Measurements from ENCODE around the gene PDE4D.

DNA sequence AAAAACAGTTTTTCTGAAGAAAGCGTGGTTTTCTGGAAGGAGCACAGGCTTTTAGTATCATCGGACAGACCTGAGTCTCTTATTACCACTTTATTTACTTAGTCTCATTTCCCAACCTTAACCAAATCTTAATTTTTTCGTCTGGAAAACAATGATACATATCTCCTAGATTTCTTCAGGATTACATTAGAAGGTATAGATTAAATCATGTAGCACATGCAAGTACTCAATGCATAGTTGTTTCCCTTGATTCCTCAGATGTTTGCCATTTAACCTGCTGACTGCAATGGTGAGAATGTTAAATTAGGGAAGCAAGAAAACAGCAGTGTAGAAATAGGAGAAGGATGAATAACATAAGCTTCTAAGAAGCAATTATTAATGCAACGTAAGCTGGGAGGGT is 289.4 kb downstream of the PDE4D start:
- TF ChIP-seq, protein P1, sequence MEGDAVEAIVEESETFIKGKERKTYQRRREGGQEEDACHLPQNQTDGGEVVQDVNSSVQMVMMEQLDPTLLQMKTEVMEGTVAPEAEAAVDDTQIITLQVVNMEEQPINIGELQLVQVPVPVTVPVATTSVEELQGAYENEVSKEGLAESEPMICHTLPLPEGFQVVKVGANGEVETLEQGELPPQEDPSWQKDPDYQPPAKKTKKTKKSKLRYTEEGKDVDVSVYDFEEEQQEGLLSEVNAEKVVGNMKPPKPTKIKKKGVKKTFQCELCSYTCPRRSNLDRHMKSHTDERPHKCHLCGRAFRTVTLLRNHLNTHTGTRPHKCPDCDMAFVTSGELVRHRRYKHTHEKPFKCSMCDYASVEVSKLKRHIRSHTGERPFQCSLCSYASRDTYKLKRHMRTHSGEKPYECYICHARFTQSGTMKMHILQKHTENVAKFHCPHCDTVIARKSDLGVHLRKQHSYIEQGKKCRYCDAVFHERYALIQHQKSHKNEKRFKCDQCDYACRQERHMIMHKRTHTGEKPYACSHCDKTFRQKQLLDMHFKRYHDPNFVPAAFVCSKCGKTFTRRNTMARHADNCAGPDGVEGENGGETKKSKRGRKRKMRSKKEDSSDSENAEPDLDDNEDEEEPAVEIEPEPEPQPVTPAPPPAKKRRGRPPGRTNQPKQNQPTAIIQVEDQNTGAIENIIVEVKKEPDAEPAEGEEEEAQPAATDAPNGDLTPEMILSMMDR (conservative IDR thresholded peaks at IDR 0.05; ENCODE audit: low read length), result no peak
- no peak for TF ChIP-seq EZH2phosphoT487 (IDR thresholded peaks at IDR 0.05; ENCODE audit: borderline replicate concordance, low read depth, low read length)
